ENCODE results near the gene PHLDA2.

GRCh38 chr11:2896047-2896446 is 33.2 kb downstream of the PHLDA2 start:
- TF ChIP-seq CTCF (IDR thresholded peaks at IDR 0.05) (no peak), POLR2AphosphoS5 (IDR thresholded peaks at IDR 0.05; ENCODE audit: low read depth, low read length) (no peak), REST (IDR thresholded peaks at IDR 0.05; ENCODE audit: insufficient read depth in 1 of 2, low read depth in 2 of 2, low read length in 1 of 2) (no peak), TCF7L2 (IDR thresholded peaks at IDR 0.05; ENCODE audit: low read depth, low read length) (no peak)

All from Panc1 (cell line).